ENCODE measurements around the gene SELENOT. TPM values are rescaled to one million over a fixed set of nuclear protein-coding genes. Genes with fewer than 3 reads are reported as not detected.

SELENOT gene
- total and polyA plus RNA-seq, 2 of the 8 experiments (the other 6 are each of a cell fraction or from before 2014, with no cell fraction given) = 79.0 to 290 TPM

DNA sequence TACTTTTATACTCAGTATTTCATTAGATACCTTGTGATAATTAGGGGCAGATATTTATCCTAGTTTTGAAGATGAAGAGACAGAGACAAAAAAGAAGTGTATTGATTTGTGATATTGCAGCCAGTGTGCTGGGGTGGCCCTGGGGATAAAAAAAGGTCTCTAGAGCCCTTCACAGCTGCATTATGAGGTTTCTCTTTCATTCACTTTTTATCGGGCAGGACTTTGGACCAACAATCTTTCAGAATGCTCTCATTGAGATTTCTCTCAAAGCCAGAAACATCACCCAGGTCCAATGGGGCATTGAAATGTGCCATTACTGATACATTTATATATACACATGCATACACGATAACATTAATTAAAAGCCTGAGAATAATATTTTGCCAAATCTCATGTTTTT lies 20.5 kb upstream of the SELENOT start:
- Histone ChIP-seq H2BK120ac (replicated peaks; ENCODE audit: low read depth, low read length) (no peak overlapping the region), H2BK5ac (ENCODE audit: low read depth, low read length) (no peak overlapping the region), H3K18ac (ENCODE audit: extremely low read depth, low read length) (no peak overlapping the region), H3K56ac (replicated peaks; ENCODE audit: insufficient read length, low read depth, low read length) (no peak overlapping the region), H3K4ac (replicated peaks; ENCODE audit: insufficient read length, low read depth, low read length) (no peak overlapping the region), H2AFZ (ENCODE audit: low read length) (no peak overlapping the region), H2BK20ac (ENCODE audit: low read length) (no peak overlapping the region), H3K9ac (replicated peaks in 1 of 4; ENCODE audit: extremely low read depth in 1 of 4, low read depth in 3 of 4, low read length in 3 of 4) (no peak overlapping the region), H2BK15ac (ENCODE audit: low read length) (no peak overlapping the region), H2AK5ac (ENCODE audit: low read depth, low read length) (no peak overlapping the region), H3K4me3 (ENCODE audit: extremely low read depth in 1 of 4, insufficient read depth in 2 of 4, low read depth in 3 of 4, low read length in 4 of 4) (no peak overlapping the region), H3K4me1 (replicated peaks in 1 of 4; ENCODE audit: control insufficient read depth in 3 of 4, insufficient read depth in 4 of 4, low read length in 3 of 4) (no peaks in the 10 kb centered on the region), H3K27ac (ENCODE audit: low read depth, low read length) (no peak overlapping the region), H4K8ac (ENCODE audit: extremely low read depth, insufficient read depth, low read length) (no peak overlapping the region), H3K23ac (ENCODE audit: insufficient read length) (no peak overlapping the region), H3K36me3 (ENCODE audit: control insufficient read depth in 2 of 4, insufficient read depth in 4 of 4, low read length in 3 of 4) (peaks cover 4 to 62% (median 38%) of the 10 kb centered on the region in 4 experiments; a peak in 6 of 8 replicates), H3K79me1 (ENCODE audit: low read depth, low read length) (no peaks in the 10 kb centered on the region; the same call in 1 of the 2 replicates), H4K5ac (ENCODE audit: insufficient read length, low read depth, low read length) (no peak overlapping the region), H3K27me3 (replicated peaks in 1 of 4; ENCODE audit: control insufficient read depth in 3 of 4, extremely low read depth in 1 of 4, insufficient read depth in 3 of 4, low read length in 3 of 4) (no peaks in the 10 kb centered on the region), H3K23me2 (ENCODE audit: low read depth, low read length) (no peaks in the 10 kb centered on the region), H4K91ac (replicated peaks; ENCODE audit: insufficient read length, low read length) (no peak overlapping the region), H2BK12ac (ENCODE audit: low read depth, low read length) (no peak overlapping the region), H3K14ac (ENCODE audit: insufficient read length) (no peak overlapping the region), H3K79me2 (ENCODE audit: control insufficient read depth in 1 of 2, insufficient read depth in 2 of 2, low read length in 2 of 2) (no peaks in the 10 kb centered on the region), H3K9me3 (ENCODE audit: insufficient read depth in 2 of 2, low read depth in 1 of 2, low read length in 1 of 2) (no peaks in the 10 kb centered on the region), H4K20me1 (replicated peaks in 1 of 2; ENCODE audit: control insufficient read depth in 1 of 2, insufficient read depth in 2 of 2, low read length in 2 of 2) (peaks cover 0 to 3% of the 10 kb centered on the region in 2 experiments), H3K4me2 (ENCODE audit: insufficient read depth in 1 of 2, low read depth in 2 of 2, low read length in 2 of 2) (no peak overlapping the region)
- DNase-seq (ENCODE audit: low read depth in 1 of 2, low spot score in 2 of 2) (no peak), FAIRE-seq (no peak)
- POLR2A ChIA-PET (ENCODE audit: partially characterized antibody) = no interaction called here
- CTCF ChIA-PET (ENCODE audit: partially characterized antibody) = interaction anchor here (1.2 to 1.7 kb wide), 2 partner anchors 9 to 10 kb away, joined by 3 read pairs; no protein-coding TSS in a partner anchor
- WGBS, 2 experiments (ENCODE audit: extremely low coverage in 1 of 2, insufficient coverage in 1 of 2, insufficient read length in 1 of 2, insufficient replicate concordance in 2 of 2, low coverage in 1 of 2, low lambda C conversion rate in 2 of 2, missing lambda C conversion rate in 1 of 2) = 97% methylated on average over 2 of the region's 2 CpGs; no CpG with 5 or more reads in 1 of the 2 experiments
- TF ChIP-seq POU5F1 (IDR thresholded peaks at IDR 0.05; ENCODE audit: low read depth, low read length) (no peak), TCF12 (IDR thresholded peaks at IDR 0.05; ENCODE audit: low read depth, low read length) (no peak), CHD1 (IDR thresholded peaks at IDR 0.05; ENCODE audit: low read depth, low read length) (no peak), CREB1 (IDR thresholded peaks at IDR 0.05) (no peak), JUN (IDR thresholded peaks at IDR 0.05; ENCODE audit: low read depth, low read length) (no peak), SAP30 (IDR thresholded peaks at IDR 0.05; ENCODE audit: insufficient read depth, insufficient replicate concordance, low read length) (no peak), ZNF274 (IDR thresholded peaks at IDR 0.05; ENCODE audit: borderline replicate concordance, extremely low read depth, low read length) (no peak)
- TF ChIP-seq, protein P1, sequence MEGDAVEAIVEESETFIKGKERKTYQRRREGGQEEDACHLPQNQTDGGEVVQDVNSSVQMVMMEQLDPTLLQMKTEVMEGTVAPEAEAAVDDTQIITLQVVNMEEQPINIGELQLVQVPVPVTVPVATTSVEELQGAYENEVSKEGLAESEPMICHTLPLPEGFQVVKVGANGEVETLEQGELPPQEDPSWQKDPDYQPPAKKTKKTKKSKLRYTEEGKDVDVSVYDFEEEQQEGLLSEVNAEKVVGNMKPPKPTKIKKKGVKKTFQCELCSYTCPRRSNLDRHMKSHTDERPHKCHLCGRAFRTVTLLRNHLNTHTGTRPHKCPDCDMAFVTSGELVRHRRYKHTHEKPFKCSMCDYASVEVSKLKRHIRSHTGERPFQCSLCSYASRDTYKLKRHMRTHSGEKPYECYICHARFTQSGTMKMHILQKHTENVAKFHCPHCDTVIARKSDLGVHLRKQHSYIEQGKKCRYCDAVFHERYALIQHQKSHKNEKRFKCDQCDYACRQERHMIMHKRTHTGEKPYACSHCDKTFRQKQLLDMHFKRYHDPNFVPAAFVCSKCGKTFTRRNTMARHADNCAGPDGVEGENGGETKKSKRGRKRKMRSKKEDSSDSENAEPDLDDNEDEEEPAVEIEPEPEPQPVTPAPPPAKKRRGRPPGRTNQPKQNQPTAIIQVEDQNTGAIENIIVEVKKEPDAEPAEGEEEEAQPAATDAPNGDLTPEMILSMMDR (IDR thresholded peaks at IDR 0.05; ENCODE audit: control extremely low read depth in 1 of 3, insufficient read depth in 1 of 3, low read depth in 1 of 3, low read length in 3 of 3) = no peak
